RKO (cell line): ENCODE measurements around the gene FEZF2.

Experiments used
- DNase-seq: peaks from one replicate; pipeline ENCODE4 v3.0.0-alpha.2; 2016; ENCODE audit warnings: low spot score

The FEZF2 gene

DNA sequence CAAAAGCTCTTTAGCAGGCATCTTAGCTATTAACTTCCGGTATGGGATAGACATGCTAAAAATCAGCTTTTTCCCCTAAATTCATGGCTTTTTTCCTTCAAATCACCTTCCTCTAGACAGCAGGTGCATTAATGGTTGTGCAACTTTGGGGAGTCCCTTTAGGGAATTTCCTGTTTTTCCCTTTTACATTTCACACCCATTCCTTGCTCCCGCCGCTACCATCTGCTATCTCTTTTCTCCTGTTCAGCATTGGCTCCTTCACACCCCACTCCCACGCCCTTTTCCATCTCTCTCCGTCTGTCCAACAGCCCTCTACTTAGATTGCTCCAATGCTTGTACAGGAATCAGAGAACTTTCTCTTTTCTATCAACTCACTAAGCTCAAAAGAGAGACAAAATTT is 43.4 kb downstream of the FEZF2 start:
- DNase-seq: no peak

DNA sequence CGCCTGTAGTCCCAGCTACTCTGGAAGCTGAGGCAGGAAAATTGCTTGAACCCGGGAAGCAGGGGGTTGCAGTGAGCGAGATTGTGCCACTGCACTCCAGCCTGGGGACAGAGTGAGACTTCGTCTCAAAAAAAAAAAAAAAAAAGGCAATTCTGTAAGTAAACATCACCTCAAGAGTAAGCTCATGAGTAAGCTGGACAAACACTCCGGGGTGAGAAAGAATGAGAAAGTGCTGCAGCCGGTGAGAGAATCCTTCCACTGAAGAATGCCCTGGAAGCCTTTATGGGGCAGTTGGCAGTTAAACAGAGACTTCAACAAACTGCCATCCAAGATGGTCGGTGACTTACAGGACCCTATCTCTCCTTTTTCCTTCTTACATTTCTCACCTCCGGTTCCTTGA is 47.5 kb downstream of the FEZF2 start:
- no peak for DNase-seq

DNA sequence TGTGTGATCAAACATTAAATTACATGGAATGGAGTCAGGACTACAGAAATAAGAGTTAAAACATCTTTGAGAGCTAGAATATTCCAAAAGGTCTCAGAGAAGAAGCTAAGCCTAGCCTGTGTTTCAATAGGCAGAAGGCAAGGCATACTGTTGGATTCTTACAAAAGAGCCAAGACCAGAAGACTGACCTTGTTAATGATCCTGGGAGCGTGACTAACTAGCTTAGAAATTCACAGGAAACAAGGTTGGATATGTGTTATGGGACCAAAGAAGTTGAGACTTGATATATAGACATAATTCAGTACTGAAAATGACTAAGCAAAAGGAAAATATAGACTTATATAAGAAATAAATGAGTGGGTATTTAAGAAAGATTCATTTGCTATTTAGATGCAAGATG is 50.1 kb downstream of the FEZF2 start:
- DNase-seq: no peak
